ENCODE data around the gene SPG7.
A peak's percentile ranks its signal among the peaks of the same experiment; 100 is the strongest.

SPG7 gene

GRCh38 chr16:89504091-89504490 is 4.1 kb upstream of the SPG7 start:
- Histone ChIP-seq H3K27ac (replicated peaks) (no peak overlapping the region), H3K27me3 (ENCODE audit: insufficient read depth, poor library complexity, severe bottlenecking) (no peaks in the 10 kb centered on the region), H3K4me3 (replicated peaks; ENCODE audit: insufficient read depth, low read length) (no peak overlapping the region)
- TF ChIP-seq GABPA (IDR thresholded peaks at IDR 0.05; ENCODE audit: low read depth) (no peak), SPI1 (IDR thresholded peaks at IDR 0.05; ENCODE audit: borderline replicate concordance, low read depth) (no peak), REST (IDR thresholded peaks at IDR 0.05; ENCODE audit: insufficient replicate concordance, low read depth) (no peak), POLR2AphosphoS5 (IDR thresholded peaks at IDR 0.05; ENCODE audit: low read depth) (no peak), CTCF (IDR thresholded peaks at IDR 0.05; ENCODE audit: insufficient read depth, low read length) (no peak)
- DNase-seq (ENCODE audit: low read depth in 1 of 2, low spot score in 1 of 2): no peak

GRCh38 chr16:89505204-89506112 is 2.7 kb upstream of the SPG7 start:
- TF ChIP-seq GABPA (IDR thresholded peaks at IDR 0.05; ENCODE audit: low read depth) (no peak; the same call in 1 of the 2 replicates), POLR2AphosphoS5 (IDR thresholded peaks at IDR 0.05; ENCODE audit: low read depth) (peak; percentile 71), CTCF (IDR thresholded peaks at IDR 0.05; ENCODE audit: insufficient read depth, low read length) (no peak), REST (IDR thresholded peaks at IDR 0.05; ENCODE audit: insufficient replicate concordance, low read depth) (no peak), SPI1 (IDR thresholded peaks at IDR 0.05; ENCODE audit: borderline replicate concordance, low read depth) (peak; percentile 58; the same call in 1 of the 2 replicates)
- Histone ChIP-seq H3K4me3 (replicated peaks; ENCODE audit: insufficient read depth, low read length) (no peak overlapping the region; the same call in 1 of the 2 replicates), H3K27me3 (ENCODE audit: insufficient read depth, poor library complexity, severe bottlenecking) (no peaks in the 10 kb centered on the region), H3K27ac (replicated peaks) (peak overlapping the region; percentile 79)
- peak; percentile 86 to 92 for DNase-seq (ENCODE audit: low read depth in 1 of 2, low spot score in 1 of 2)

GRCh38 chr16:89506113-89506504 is 2.1 kb upstream of the SPG7 start:
- H3K27me3 ChIP-seq (ENCODE audit: insufficient read depth, poor library complexity, severe bottlenecking): no peaks in the 10 kb centered on the region
- DNase-seq (ENCODE audit: low read depth in 1 of 2, low spot score in 1 of 2): no peak
- H3K4me3 ChIP-seq (replicated peaks; ENCODE audit: insufficient read depth, low read length): no peak overlapping the region; the same call in 1 of the 2 replicates
- peak overlapping the region; percentile 79 for H3K27ac ChIP-seq (replicated peaks)
- TF ChIP-seq CTCF (IDR thresholded peaks at IDR 0.05; ENCODE audit: insufficient read depth, low read length) (no peak), POLR2AphosphoS5 (IDR thresholded peaks at IDR 0.05; ENCODE audit: low read depth) (no peak), GABPA (IDR thresholded peaks at IDR 0.05; ENCODE audit: low read depth) (no peak), SPI1 (IDR thresholded peaks at IDR 0.05; ENCODE audit: borderline replicate concordance, low read depth) (no peak), REST (IDR thresholded peaks at IDR 0.05; ENCODE audit: insufficient replicate concordance, low read depth) (no peak)

All from HL-60 (cell line).